ENCODE measurements around the gene FSTL1. TPM values are rescaled to one million over a fixed set of nuclear protein-coding genes. Genes with fewer than 3 reads are reported as not detected.
A peak's percentile ranks its signal among the peaks of the same experiment; 100 is the strongest.

The FSTL1 gene
- total RNA-seq, 2 donors from 2014 or later = 0.39 to 3.0 TPM

DNA sequence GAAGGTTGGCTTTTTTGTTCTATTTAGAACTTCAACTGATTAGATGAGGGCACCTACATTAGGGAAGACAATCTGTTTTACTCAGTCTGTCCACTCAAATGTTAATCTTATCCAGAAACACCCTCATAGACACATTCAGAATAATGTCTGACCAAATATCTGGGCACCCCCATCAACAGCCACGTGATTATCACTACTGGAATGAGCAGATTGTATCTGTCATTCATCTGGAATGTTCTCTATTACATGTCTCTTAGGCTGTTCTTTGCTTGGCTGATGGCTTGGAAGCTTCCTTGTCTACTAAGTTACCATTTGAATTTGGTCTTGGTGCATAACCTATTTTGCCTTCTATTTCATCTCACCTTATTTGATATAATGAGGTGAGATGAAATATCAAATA, 86.0 kb downstream of the FSTL1 start:
- ATAC-seq (no peak), DNase-seq (ENCODE audit: low spot score in 2 of 2) (no peak)
- Mint-ChIP-seq H3K9me3 (no peaks in the 10 kb centered on the region), H3K27ac (no peak overlapping the region), H3K36me3 (no peaks in the 10 kb centered on the region)

DNA sequence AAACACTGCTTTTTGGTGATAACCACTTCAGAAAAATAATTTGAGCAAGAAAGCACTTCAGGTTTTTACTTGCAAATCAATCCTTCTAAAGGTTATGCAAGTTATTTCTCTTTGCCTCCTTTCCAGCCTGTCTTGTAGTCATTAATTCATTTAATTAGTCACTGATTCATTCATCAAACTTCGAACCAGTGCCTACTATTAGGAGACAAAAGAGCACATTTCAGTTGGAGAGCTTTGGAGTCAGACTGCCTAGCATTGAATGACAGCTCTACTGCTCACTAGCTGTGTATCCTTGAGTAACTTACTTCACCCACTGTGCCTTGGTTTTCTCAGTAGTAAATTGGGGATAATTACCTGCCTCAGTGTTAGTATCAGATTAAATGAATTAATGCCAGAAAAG, 86.7 kb downstream of the FSTL1 start:
- ATAC-seq = no peak
- Mint-ChIP-seq H3K36me3 (no peaks in the 10 kb centered on the region), H3K27ac (no peak overlapping the region), H3K9me3 (no peaks in the 10 kb centered on the region)
- no peak for DNase-seq (ENCODE audit: low spot score in 2 of 2)

DNA sequence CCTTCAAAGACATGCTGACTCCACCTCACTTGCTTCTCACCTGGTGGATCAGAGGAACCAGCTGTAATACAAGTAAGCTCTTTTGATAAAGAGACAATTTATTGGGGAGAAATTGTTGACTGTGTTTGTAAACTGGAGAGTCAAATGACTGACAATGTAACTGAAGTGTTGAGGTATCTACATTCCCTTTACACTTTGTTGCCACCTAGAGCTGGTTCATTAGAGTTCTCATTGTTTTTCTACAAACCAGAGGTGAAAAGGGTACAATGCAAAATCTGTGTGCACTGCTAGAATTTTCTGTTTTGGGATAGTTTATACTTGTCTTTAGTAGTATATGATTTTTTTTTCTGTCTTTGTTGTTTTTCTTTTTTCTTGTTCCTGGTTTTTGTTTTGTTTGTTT, 93.0 kb downstream of the FSTL1 start:
- H3K27ac Mint-ChIP-seq = no peak overlapping the region
- DNase-seq (ENCODE audit: low spot score in 2 of 2) (no peak), ATAC-seq (no peak)
- H3K9me3 Mint-ChIP-seq = no peaks in the 10 kb centered on the region
- no peaks in the 10 kb centered on the region for H3K36me3 Mint-ChIP-seq

DNA sequence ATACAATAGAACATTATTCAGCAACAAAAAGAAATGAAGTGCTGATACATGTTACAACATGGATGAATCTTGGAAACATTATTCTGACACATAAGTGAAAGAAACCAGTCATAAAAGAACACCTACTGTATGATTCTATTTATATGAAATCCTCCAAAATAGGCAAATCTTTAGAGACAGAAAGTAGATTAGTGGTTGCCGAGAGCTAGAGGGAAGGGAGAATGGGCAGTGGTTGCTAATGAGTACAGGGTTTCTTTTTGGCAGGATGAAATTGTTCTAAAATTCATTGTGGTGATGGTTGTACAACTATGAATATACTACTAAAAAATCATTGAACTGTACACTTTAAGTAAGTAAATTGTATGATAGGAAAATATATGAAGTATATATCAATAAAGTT, 95.3 kb downstream of the FSTL1 start:
- DNase-seq (ENCODE audit: low spot score in 2 of 2) (no peak), ATAC-seq (no peak)
- Mint-ChIP-seq H3K9me3 (no peaks in the 10 kb centered on the region), H3K36me3 (no peaks in the 10 kb centered on the region), H3K27ac (no peak overlapping the region)

DNA sequence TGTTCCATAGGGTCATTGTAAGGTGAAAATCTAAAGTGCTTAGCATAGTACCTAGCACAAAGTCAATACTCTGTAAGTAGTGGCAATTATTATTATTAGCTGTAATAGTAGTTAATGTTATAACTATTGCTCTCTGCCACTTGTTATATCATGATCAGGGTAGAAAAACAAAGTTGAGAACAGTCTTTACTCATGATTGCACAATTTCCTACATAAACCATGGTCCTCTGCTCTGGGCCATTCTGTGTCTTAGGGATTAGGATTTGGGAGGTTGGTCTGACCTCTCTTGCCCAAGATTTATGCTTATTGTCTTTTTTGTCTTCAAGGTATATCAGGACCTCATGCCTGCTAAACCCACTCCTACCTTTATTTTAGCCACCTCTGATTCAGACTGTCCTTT, 97.3 kb downstream of the FSTL1 start:
- H3K27ac Mint-ChIP-seq = no peak overlapping the region
- H3K36me3 Mint-ChIP-seq = peaks cover under 1 to 8% of the 10 kb centered on the region in 2 donors
- H3K9me3 Mint-ChIP-seq = no peaks in the 10 kb centered on the region
- ATAC-seq (no peak), DNase-seq (ENCODE audit: low spot score in 2 of 2) (no peak)

DNA sequence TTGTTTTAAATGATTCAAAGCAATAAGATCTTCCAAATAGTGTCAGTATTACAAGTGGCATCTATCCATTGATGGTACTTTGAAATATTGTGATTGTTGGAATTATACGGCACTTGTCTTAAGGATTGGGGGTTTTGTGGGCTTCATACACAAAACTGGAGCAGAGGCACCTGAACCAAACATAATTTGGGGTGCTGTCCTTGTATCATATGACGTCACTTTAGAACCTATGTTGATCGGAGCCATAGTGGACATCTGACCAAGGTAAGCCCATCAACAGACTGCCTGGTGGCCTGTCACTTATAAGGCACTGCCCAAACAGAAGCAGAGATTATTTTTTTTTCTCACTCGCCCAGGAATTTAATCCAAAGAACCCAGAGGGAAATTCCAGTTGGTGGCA, 98.8 kb downstream of the FSTL1 start:
- Mint-ChIP-seq H3K27ac (no peak overlapping the region), H3K9me3 (no peaks in the 10 kb centered on the region), H3K36me3 (peaks cover 15 to 20% of the 10 kb centered on the region in 2 donors)
- ATAC-seq = no peak
- no peak for DNase-seq (ENCODE audit: low spot score in 2 of 2)

DNA sequence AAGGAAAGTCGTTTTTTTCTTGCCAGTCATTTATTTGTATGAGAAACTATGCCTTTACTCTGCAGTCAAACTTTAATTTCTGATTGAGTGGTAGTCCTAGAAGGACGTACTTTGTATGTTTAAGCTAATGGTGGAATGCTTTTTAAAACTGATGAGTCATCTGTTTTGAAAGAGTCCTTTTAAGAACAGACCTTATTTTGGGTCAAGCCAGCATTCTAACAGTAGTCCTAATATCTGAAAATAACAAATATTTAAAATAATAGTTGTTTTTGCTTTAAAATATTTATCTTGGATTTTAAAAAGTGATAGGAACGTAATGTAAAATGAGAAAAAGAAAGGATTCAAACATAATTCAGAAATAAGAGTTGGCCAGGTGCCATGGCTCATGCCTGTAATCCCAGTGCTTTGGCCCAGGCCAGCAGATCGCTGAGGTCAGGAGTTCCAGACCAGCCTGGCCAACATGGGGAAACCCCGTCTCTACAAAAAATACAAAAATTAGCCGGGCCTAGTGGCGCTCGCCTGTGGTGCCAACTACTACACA, 100.3 kb downstream of the FSTL1 start:
- ATAC-seq (no peak), DNase-seq (ENCODE audit: low spot score in 2 of 2) (no peak)
- Mint-ChIP-seq H3K27ac (no peak overlapping the region), H3K9me3 (no peaks in the 10 kb centered on the region), H3K36me3 (peaks cover 22 to 29% of the 10 kb centered on the region in 2 donors)

DNA sequence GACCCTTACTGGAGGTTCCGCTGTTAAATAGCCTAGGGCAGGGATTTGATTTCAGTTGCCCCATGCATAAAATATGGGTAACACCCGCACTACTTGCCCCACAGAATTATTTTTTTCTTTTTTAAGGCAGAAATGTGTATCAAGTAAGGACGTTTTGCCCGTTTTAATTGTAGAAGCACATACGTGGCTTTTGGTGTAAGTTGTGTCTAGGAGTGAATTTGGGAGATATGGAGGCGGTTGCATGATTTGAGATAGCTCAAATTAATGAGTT, 101.0 kb downstream of the FSTL1 start:
- H3K27ac Mint-ChIP-seq = peak overlapping the region; percentile 92 to 96
- ATAC-seq = no peak
- no peaks in the 10 kb centered on the region for H3K9me3 Mint-ChIP-seq
- peaks cover 22 to 31% of the 10 kb centered on the region in 2 donors for H3K36me3 Mint-ChIP-seq
- no peak for DNase-seq (ENCODE audit: low spot score in 2 of 2)

DNA sequence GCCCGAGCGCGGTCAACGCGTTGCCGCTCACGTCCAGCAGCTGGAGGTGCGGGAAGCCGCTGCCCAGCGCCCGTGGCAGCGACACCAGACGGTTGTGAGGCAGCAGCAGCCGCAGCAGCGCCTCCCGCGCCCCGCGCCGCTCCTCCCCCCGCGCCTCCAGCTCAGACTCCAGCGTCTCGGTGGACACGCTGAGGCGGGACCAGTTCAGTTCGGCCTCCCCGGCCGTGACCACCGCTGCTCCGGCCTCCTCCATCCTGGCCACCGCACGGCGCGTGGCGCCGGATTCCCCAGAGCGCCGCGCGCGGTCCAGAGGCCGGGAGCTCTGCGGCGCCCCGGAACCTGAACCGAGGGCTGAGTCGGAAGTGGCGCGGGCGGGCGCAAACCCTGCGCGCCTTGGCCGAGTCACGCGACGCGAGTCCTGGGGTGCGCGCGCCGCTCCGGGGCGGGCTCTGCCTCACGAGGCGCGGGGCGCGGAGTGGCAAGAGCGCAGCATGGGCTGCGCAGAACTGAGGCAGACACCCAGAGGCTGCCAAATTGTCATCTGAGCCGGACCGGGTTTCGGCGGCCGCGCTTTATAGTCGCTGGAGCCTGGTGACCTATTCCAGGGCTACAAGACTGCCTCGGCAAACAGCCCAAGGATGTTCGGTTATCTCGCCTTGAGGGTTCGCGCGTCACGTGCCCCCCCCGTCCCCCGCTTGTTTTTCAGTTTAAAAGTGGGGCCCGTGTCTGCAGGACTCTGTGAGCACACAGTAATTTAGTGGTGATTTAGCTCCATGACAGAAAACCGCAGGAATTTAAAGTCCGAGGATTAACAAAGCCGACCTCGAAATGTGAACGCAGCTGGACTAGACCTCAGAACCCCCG, 101.6 kb downstream of the FSTL1 start, which contains the start of gene LRRC58:
Gene LRRC58, minus strand, starts transcription at position 364 of the 864 bp plus-strand sequence. Its CDS starts 111 bp downstream, at position 253.
- peak; percentile 88 to 91 for DNase-seq (ENCODE audit: low spot score in 2 of 2)
- H3K9me3 Mint-ChIP-seq = no peaks in the 10 kb centered on the region
- peaks cover 22 to 31% of the 10 kb centered on the region in 2 donors for H3K36me3 Mint-ChIP-seq
- ATAC-seq = peak; percentile 88 to 92
- H3K27ac Mint-ChIP-seq = peak within 1 kb of the TSS; percentile 92 to 96

DNA sequence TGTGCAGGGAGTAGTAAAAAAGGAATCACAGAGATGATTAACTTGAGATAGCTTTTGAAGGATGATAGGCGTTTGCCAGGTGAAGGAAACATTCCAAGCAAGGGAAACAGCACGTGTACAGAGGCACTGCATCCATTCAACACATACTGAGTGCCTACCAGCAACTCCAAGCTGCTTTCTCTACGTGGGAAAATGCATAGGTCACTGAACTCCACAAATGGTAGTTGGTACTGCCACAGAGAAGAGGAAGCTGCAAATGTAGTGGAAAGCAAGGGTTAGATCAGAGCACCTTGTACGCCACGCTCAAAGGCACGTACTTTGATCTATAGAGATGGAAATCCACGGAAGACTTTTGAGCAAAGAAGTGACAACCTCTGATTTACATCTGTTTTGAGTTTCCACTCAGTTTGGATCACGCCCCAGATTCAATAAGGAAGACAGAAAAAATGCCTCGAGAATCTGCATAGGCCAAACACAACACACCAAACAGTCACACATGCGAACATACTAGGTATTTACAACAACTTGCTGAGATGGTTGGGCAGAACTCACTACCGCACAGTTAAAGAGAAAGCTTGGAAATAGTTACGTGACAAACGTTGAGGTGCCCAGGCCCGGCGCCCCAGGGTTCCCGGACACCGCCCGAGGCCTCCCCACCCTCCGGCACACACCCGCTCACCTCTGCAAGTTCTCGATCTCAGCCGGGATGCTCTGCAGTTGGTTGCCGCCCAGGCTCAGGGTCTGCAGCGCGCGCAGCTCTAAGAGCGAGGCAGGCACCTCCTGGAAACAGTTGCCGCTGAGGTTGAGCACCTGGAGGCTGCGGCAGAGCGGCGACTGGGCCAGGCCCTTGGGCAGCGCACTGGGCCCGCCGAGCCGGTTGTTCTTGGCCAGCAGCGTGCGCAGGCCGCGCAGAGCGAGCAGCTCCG, 102.5 kb downstream of the FSTL1 start:
- H3K9me3 Mint-ChIP-seq = no peaks in the 10 kb centered on the region
- peak overlapping the region; percentile 51 to 92 for H3K27ac Mint-ChIP-seq
- ATAC-seq = peak; percentile 46 to 51
- peak in 1 of 2 donors; percentile 54 for DNase-seq (ENCODE audit: low spot score in 2 of 2)
- H3K36me3 Mint-ChIP-seq = peaks cover 30 to 31% of the 10 kb centered on the region in 2 donors

DNA sequence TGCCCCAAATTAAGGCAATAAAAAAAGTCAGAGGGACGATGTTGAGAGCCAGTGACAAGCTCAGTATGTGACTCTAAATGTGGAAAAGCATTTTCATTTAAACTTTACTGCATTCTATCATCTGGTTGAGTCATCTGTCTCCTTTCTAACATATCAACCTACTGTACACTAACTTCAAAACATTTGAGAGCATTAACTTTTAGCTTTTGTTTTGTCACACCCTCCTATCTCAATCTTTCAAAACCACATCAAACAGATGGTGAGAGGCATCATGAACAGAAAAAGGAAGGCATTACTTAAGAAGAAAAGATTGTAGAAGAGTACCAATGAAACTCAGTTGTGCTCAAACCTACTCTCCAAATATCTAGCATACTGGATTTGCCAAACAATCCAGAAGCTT, 106.4 kb downstream of the FSTL1 start:
- Mint-ChIP-seq H3K9me3 (peaks cover 7 to 14% of the 10 kb centered on the region in 2 donors), H3K36me3 (peaks cover 46 to 62% of the 10 kb centered on the region in 2 donors), H3K27ac (peak overlapping the region; percentile 43 to 94)
- peak; percentile 33 to 75 for ATAC-seq
- no peak for DNase-seq (ENCODE audit: low spot score in 2 of 2)

Other genes with a start within 250 kb of the FSTL1 start
- gene GPR156, start 165.8 kb downstream of the FSTL1 start, total RNA-seq = not detected
- gene LRRC58, start 101.6 kb downstream of the FSTL1 start, total RNA-seq = 10 to 100 TPM; 22.4 to 23.7 TPM
- 100 to 1,000 TPM; 145 to 187 TPM for gene NDUFB4, start 145.3 kb upstream of the FSTL1 start, total RNA-seq
- under 1 TPM; 0.62 to 0.87 TPM for gene HGD, start 231.2 kb upstream of the FSTL1 start, total RNA-seq

Measured in activated naive CD4-positive, alpha-beta T cell treated with anti-CD3 and anti-CD28 coated beads, Interleukin-2, amount 50 U/mL, for 72 hours (primary cell).